Pancreas (tissue), 10 donors: ENCODE measurements around the gene CACNA1C. TPM values are rescaled to one million over a fixed set of nuclear protein-coding genes. Genes with fewer than 3 reads are reported as not detected.
"Not testable (repeated sequence)": the region's sequence is repeated elsewhere in the genome, so short reads cannot be mapped to it uniquely, and the experiment has no call there.

ENCODE experiments used
- ATAC-seq, 4 donors: fragments of 200-7000 bp; cut with Tn5 transposase; one replicate each; pipeline versions ENCODE4 v1.8.0 to v1.9.1; 2020; ENCODE audit warnings: mild to moderate bottlenecking in 4 of 4, moderate library complexity in 4 of 4
- DNase-seq, 6 donors: peaks; one replicate each; pipeline ENCODE4 v3.0.0-alpha.2; 2020
- FAIRE-seq: peaks from 2 replicates; lab custom pipeline; 2012; peaks lifted over from hg19 to GRCh38; lab: Jason Lieb, UNC
- H3K27ac ChIP-seq, 4 donors: fragments of 200-600 bp; sonication (generic); 1 replicate in 3 of 4; 2 replicates in 1 of 4; pipeline versions ENCODE4 v1.5.0 to v1.8.0; 2020
- H3K27me3 ChIP-seq, 4 donors: fragments of 200-600 bp; one replicate each; pipeline ENCODE4 v1.8.0; 2021
- H3K36me3 ChIP-seq, 3 donors: fragments of 200-600 bp; sonication (generic) in 1 of 3; one replicate each; pipeline versions ENCODE4 v1.5.0 to v1.8.0; 2020 to 2021
- H3K4me1 ChIP-seq, 3 donors: fragments of 200-600 bp; one replicate each; pipeline ENCODE4 v1.8.0; 2021
- H3K4me3 ChIP-seq, 4 donors: fragments of 200-600 bp; sonication (generic) in 2 of 4; one replicate each; pipeline versions ENCODE4 v1.5.0 to v1.8.0; 2020 to 2021
- H3K9me3 ChIP-seq, 4 donors: fragments of 200-600 bp; one replicate each; pipeline ENCODE4 v1.8.0; 2021
- CTCF ChIP-seq, 4 donors: fragments of 200-600 bp; sonication (generic) in 3 of 4; IDR thresholded peaks; one replicate each; pipeline versions ENCODE4 v1.5.0 to v1.8.0; 2021; ENCODE audit warnings: antibody characterized with exemption in 4 of 4
- WGBS, 2 donors: extraction: QIAGEN DNeasy Blood & Tissue Kit; methylation state at CpG; one replicate each; pipeline ENCODE4 v1.1.7; 2013; 5-methylcytosine and 5-hydroxymethylcytosine counted together
- intact Hi-C, 3 donors: fragments of 100-400 bp; cut with DNase I; formaldehyde crosslinking; loops; one replicate each; pipeline versions ENCODE4 v1.11.1 to v1.14.2; 2022
- polyA plus RNA-seq, 2 donors: library from polyadenylated mRNA; stranded (reverse); fragments of 200-250 nt; gene quantifications; one replicate each; pipeline ENCODE4 v1.2.3, GENCODE V29; 2013
- total RNA-seq, 6 donors: library from RNA; stranded (reverse); fragmentation: NEBNext Ultra II Directional in 4 of 6; extraction: Animal tissue kit (Norgen Biotek cat#: 25700) in 4 of 6; gene quantifications; one replicate each; pipeline versions ENCODE4 v1.2.1 to v1.2.4, GENCODE V29; 2021 to 2023
- donor health status: healthy with polysubstance abuse.
- donor health status: DM: no; HTN: no; CAD: no; lungs with moderate emphysema.
- donor health status: DM: no; HTN: no; CAD: no.
- donor health status: control.
- donor health status: control.
- donor health status: Bipolar disorder and iron deficiency.
- donor health status: DM: yes; HTN: yes; CAD: no.
- donor health status: DM: no; HTN: no; CAD: no.
- donor health status: DM: no; HTN: no; CAD: no.
- donor health status: DM: yes; HTN: yes; CAD: no.

Gene CACNA1C
- total and polyA plus RNA-seq, 8 donors = 1.2 to 3.8 (median 2.3) TPM

GRCh38 chr12:2129076-2129475, 76.3 kb downstream of the CACNA1C start:
- Histone ChIP-seq H3K9me3 (no peaks in the 10 kb centered on the region), H3K4me3 (no peak overlapping the region), H3K36me3 (no peaks in the 10 kb centered on the region), H3K4me1 (no peaks in the 10 kb centered on the region), H3K27me3 (no peaks in the 10 kb centered on the region), H3K27ac (no peak overlapping the region)
- ATAC-seq (no peak), FAIRE-seq (no peak), DNase-seq (no peak)
- no peak for TF ChIP-seq CTCF (IDR thresholded peaks at IDR 0.05)
- intact Hi-C loops = no loop called here
- WGBS, 2 donors = 60 to 73% methylated on average over 7 of the region's 7 CpGs

- intact Hi-C loops, H3K27me3 ChIP-seq, H3K36me3 ChIP-seq, ATAC-seq, H3K27ac ChIP-seq, H3K4me3 ChIP-seq, FAIRE-seq, H3K9me3 ChIP-seq, H3K4me1 ChIP-seq, DNase-seq: not testable (repeated sequence)
- WGBS, 2 donors = 61 to 65% methylated on average over 18 to 27 of the region's 37 CpGs
Observed at GRCh38 chr12:2135661-2136418, 83.1 kb downstream of the CACNA1C start.

- Histone ChIP-seq H3K4me1 (no peaks in the 10 kb centered on the region), H3K36me3 (no peaks in the 10 kb centered on the region), H3K27me3 (no peaks in the 10 kb centered on the region), H3K9me3 (no peaks in the 10 kb centered on the region), H3K27ac (no peak overlapping the region), H3K4me3 (no peak overlapping the region)
- ATAC-seq (no peak), FAIRE-seq (no peak), DNase-seq (no peak)
- WGBS, 2 donors = 91 to 92% methylated on average over 10 of the region's 10 CpGs
- intact Hi-C loops = no loop called here
- TF ChIP-seq CTCF (IDR thresholded peaks at IDR 0.05) = no peak
Observed at GRCh38 chr12:2136901-2137300, 84.1 kb downstream of the CACNA1C start.

GRCh38 chr12:2137711-2138110, 84.9 kb downstream of the CACNA1C start:
- FAIRE-seq = no peak
- ATAC-seq = no peak
- WGBS, 2 donors = 75 to 82% methylated on average over 10 of the region's 10 CpGs
- H3K9me3 ChIP-seq = no peaks in the 10 kb centered on the region
- no peak overlapping the region for H3K27ac ChIP-seq
- intact Hi-C loops = no loop called here
- TF ChIP-seq CTCF (IDR thresholded peaks at IDR 0.05) = no peak
- no peak for DNase-seq
- no peaks in the 10 kb centered on the region for H3K27me3 ChIP-seq
- no peak overlapping the region for H3K4me3 ChIP-seq
- H3K36me3 ChIP-seq = no peaks in the 10 kb centered on the region
- H3K4me1 ChIP-seq = no peaks in the 10 kb centered on the region

- H3K4me1 ChIP-seq = no peaks in the 10 kb centered on the region
- WGBS, 2 donors = 89 to 96% methylated on average over 10 of the region's 10 CpGs
- H3K36me3 ChIP-seq = no peaks in the 10 kb centered on the region
- FAIRE-seq = no peak
- H3K4me3 ChIP-seq = no peak overlapping the region
- H3K27ac ChIP-seq = no peak overlapping the region
- intact Hi-C loops = no loop called here
- no peaks in the 10 kb centered on the region for H3K9me3 ChIP-seq
- no peak for ATAC-seq
- no peak for TF ChIP-seq CTCF (IDR thresholded peaks at IDR 0.05)
- H3K27me3 ChIP-seq = no peaks in the 10 kb centered on the region
- no peak for DNase-seq
Observed at GRCh38 chr12:2138294-2138693, 85.5 kb downstream of the CACNA1C start.
